Left ventricle myocardium inferior (tissue), 1 donor: ENCODE data around the gene PLOD3. TPM values are rescaled to one million over a fixed set of nuclear protein-coding genes. Genes with fewer than 3 reads are reported as not detected.

Source experiments
- DNase-seq: peaks from one replicate; pipeline ENCODE4 v3.0.0-alpha.2; 2020
- H3K27ac ChIP-seq: fragments of 200-600 bp; replicated peaks from 2 replicates; pipeline ENCODE4 v1.8.0; 2021
- H3K27me3 ChIP-seq: fragments of 200-600 bp; 2 replicates; pipeline ENCODE4 v1.8.0; 2021; ENCODE audit warnings: low read depth
- H3K36me3 ChIP-seq: fragments of 200-600 bp; 2 replicates; pipeline ENCODE4 v1.8.0; 2021
- H3K4me1 ChIP-seq: fragments of 200-600 bp; 2 replicates; pipeline ENCODE4 v1.8.0; 2021
- H3K4me3 ChIP-seq: fragments of 200-600 bp; 2 replicates; pipeline ENCODE4 v1.8.0; 2021; ENCODE audit warnings: mild to moderate bottlenecking, moderate library complexity
- H3K9me3 ChIP-seq: fragments of 200-600 bp; replicated peaks from 2 replicates; pipeline ENCODE4 v1.8.0; 2021
- intact Hi-C: fragments of 100-400 bp; cut with micrococcal nuclease; formaldehyde crosslinking; loops from one replicate; pipeline ENCODE4 v1.11.0; 2022
- total RNA-seq: library from RNA; stranded (reverse); fragmentation: NEBNext Ultra II Directional; extraction: Animal tissue kit (Norgen Biotek cat#: 25700); gene quantifications from one replicate; pipeline ENCODE4 v1.2.1, GENCODE V29; 2021
- TF ChIP-seq, protein P1 (sequence below): fragments of 200-600 bp; IDR thresholded peaks from 2 replicates; pipeline ENCODE4 v1.8.0; 2021; ENCODE audit warnings: antibody characterized with exemption, mild to moderate bottlenecking, borderline replicate concordance
- donor health status: DM: no; HTN: yes; CAD: no; lungs with severe emphysema.

The PLOD3 gene
- total RNA-seq, 1 donor from 2014 or later, result 38.7 TPM

GRCh38 chr7:101220295-101220694 is 2.9 kb upstream of the PLOD3 start:
- intact Hi-C loops, result no loop called here
- Histone ChIP-seq H3K4me3 (no peak overlapping the region), H3K9me3 (no peaks in the 10 kb centered on the region), H3K27me3 (no peaks in the 10 kb centered on the region), H3K27ac (no peak overlapping the region), H3K36me3 (peaks cover 35% of the 10 kb centered on the region), H3K4me1 (peaks cover 53% of the 10 kb centered on the region)
- TF ChIP-seq, protein P1, sequence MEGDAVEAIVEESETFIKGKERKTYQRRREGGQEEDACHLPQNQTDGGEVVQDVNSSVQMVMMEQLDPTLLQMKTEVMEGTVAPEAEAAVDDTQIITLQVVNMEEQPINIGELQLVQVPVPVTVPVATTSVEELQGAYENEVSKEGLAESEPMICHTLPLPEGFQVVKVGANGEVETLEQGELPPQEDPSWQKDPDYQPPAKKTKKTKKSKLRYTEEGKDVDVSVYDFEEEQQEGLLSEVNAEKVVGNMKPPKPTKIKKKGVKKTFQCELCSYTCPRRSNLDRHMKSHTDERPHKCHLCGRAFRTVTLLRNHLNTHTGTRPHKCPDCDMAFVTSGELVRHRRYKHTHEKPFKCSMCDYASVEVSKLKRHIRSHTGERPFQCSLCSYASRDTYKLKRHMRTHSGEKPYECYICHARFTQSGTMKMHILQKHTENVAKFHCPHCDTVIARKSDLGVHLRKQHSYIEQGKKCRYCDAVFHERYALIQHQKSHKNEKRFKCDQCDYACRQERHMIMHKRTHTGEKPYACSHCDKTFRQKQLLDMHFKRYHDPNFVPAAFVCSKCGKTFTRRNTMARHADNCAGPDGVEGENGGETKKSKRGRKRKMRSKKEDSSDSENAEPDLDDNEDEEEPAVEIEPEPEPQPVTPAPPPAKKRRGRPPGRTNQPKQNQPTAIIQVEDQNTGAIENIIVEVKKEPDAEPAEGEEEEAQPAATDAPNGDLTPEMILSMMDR, result no peak
- DNase-seq, result no peak

GRCh38 chr7:101218236-101219125 is 1.1 kb upstream of the PLOD3 start:
- peak overlapping the region; percentile 81 for H3K4me3 ChIP-seq
- TF ChIP-seq, protein P1, result no peak
- peak overlapping the region; percentile 93 for H3K27ac ChIP-seq
- no peak for DNase-seq
- peaks cover 60% of the 10 kb centered on the region for H3K4me1 ChIP-seq
- intact Hi-C loops, result no loop called here
- H3K36me3 ChIP-seq, result peaks cover 34% of the 10 kb centered on the region
- H3K9me3 ChIP-seq, result no peaks in the 10 kb centered on the region
- no peaks in the 10 kb centered on the region for H3K27me3 ChIP-seq

GRCh38 chr7:101216860-101217387 is 457 bp downstream of the PLOD3 start:
- peaks cover 39% of the 10 kb centered on the region for H3K36me3 ChIP-seq
- H3K27me3 ChIP-seq, result no peaks in the 10 kb centered on the region
- H3K27ac ChIP-seq, result peak overlapping the region; percentile 93
- H3K4me3 ChIP-seq, result peak overlapping the region; percentile 81
- TF ChIP-seq, protein P1, result no peak
- H3K4me1 ChIP-seq, result peaks cover 60% of the 10 kb centered on the region
- intact Hi-C loops, result no loop called here
- DNase-seq, result no peak
- H3K9me3 ChIP-seq, result no peaks in the 10 kb centered on the region

- Histone ChIP-seq H3K36me3 (peaks cover 46% of the 10 kb centered on the region), H3K4me1 (peaks cover 60% of the 10 kb centered on the region), H3K27me3 (no peaks in the 10 kb centered on the region), H3K9me3 (no peaks in the 10 kb centered on the region), H3K27ac (peak overlapping the region; percentile 93), H3K4me3 (peak overlapping the region; percentile 81)
- intact Hi-C loops, result no loop called here
- TF ChIP-seq, protein P1, result no peak
- DNase-seq, result no peak
Observed at GRCh38 chr7:101216001-101216859, 1.2 kb downstream of the PLOD3 start.

GRCh38 chr7:101212014-101212413 is 5.4 kb downstream of the PLOD3 start:
- Histone ChIP-seq H3K9me3 (no peaks in the 10 kb centered on the region), H3K27me3 (no peaks in the 10 kb centered on the region), H3K4me3 (no peak overlapping the region), H3K4me1 (peaks cover 25% of the 10 kb centered on the region), H3K36me3 (peaks cover 84% of the 10 kb centered on the region), H3K27ac (no peak overlapping the region)
- no peak for DNase-seq
- intact Hi-C loops, result no loop called here
- TF ChIP-seq, protein P1, result no peak
